ENCODE measurements around the gene NAA80.

Gene NAA80

DNA sequence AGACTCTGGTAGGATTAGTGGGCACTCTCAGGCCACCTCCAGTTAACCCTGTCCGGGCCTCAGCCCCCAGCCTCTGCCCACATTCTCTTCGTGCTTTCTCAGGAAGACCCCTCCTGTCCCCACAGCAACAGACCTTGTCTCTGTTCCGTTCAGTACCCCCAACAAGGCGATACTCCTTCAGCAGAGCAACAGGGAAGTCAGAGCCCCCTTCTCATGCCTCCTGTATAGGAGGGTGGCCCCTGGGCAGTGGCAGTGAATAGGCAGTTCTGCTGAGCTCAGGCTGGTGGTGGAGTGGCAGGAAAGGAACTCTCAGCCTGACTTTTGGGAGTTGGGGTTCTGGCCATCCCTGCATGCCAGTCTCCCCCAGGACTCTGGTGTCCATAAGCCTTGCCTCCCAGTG, 29.7 kb downstream of the NAA80 start:
- DNase-seq (ENCODE audit: extremely low read depth, low read depth): no peak
- TF ChIP-seq, protein P1, sequence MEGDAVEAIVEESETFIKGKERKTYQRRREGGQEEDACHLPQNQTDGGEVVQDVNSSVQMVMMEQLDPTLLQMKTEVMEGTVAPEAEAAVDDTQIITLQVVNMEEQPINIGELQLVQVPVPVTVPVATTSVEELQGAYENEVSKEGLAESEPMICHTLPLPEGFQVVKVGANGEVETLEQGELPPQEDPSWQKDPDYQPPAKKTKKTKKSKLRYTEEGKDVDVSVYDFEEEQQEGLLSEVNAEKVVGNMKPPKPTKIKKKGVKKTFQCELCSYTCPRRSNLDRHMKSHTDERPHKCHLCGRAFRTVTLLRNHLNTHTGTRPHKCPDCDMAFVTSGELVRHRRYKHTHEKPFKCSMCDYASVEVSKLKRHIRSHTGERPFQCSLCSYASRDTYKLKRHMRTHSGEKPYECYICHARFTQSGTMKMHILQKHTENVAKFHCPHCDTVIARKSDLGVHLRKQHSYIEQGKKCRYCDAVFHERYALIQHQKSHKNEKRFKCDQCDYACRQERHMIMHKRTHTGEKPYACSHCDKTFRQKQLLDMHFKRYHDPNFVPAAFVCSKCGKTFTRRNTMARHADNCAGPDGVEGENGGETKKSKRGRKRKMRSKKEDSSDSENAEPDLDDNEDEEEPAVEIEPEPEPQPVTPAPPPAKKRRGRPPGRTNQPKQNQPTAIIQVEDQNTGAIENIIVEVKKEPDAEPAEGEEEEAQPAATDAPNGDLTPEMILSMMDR (IDR thresholded peaks at IDR 0.05; ENCODE audit: low read depth, low read length): no peak

DNA sequence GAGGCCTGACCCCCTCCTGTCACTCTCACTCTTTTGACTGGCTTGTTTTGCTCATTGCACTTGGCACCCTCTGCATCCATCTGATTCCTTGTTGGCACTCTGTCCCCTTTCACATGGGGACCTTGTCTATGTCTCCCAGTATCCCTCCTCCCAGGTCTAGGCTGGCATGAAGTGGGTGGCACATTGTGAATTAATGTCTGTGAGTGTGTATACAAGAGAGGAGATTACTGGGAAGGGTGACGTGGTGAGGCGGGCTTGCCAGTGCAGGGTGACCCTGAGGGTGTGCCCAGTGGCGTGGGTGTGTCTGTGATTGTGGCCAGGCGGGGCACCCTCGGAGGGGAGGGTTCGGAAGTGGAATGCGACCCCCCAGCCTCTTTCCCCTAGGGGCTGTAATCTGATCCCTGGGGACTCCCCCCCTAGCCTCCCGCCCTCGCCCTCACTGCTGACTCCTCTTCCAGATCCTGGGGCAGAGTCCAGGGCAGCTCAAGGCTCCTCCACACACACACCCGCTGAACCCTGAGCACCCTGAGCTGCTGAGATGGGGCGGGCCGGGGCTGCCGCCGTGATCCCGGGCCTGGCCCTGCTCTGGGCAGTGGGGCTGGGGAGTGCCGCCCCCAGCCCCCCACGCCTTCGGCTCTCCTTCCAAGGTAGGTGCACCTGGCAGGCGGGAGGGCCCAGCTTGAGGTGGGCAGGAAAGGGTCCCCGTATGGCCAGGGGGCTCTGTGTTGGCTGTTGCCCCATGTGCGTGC, 30.3 kb downstream of the NAA80 start, which contains the start of gene SEMA3B:
Gene SEMA3B (plus strand): TSS at position 445 of the 749 bp plus-strand sequence. CDS start 94 bp downstream, at position 539.
- TF ChIP-seq, protein P1 (IDR thresholded peaks at IDR 0.05; ENCODE audit: low read depth, low read length): no peak
- DNase-seq (ENCODE audit: extremely low read depth, low read depth): no peak

DNA sequence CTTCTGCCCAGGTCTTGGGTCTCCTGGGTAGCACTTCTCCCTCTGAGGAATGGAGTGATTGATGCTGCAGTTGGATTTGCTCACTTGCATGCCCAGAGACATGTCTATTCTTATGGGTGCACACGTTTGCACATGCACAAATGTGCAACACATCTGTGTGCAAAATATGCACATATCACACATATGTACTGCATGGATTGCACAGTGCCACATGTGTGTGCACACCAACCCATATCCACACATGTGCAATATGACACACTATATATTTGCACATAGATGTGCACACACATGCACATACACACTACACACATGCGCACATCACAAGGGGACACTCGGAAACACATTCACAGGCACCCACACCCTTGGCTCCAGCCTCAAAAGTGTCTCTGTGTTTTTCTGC, 30.9 kb downstream of the NAA80 start:
- TF ChIP-seq, protein P1 (IDR thresholded peaks at IDR 0.05; ENCODE audit: low read depth, low read length): no peak
- no peak for DNase-seq (ENCODE audit: extremely low read depth, low read depth)

DNA sequence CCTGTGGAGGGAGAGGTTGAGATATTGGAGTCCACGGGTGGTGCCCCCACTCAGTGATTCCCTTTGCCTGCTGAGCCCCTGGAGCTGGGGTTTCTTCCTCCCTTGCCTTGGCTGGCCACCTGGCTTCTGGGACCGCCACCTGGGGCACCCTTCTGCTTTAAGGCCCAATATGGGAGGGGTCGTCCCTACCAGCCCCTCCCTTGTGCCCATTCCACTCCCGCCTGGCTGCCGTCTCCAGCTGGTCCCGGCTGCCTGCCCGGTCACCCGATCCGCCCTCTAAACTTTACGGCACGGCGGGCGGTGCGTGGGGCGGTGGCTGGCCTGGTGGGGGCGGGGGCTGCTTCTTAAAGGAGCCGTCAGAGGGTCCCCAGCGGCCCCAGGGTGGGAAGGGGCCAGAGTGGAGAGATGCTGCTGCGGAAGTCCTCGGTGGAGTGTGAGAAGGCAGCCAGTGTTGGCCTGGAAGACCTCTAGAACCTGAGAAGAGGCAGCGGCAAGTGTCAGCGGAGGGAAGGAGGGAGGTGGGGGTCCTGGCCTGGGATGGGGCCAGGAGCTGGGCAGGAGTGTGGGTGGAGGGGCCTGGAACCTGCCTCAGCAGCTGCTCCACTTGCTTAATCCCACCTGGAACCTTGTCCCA, 31.8 kb downstream of the NAA80 start:
- no peak for DNase-seq (ENCODE audit: extremely low read depth, low read depth)
- TF ChIP-seq, protein P1 (IDR thresholded peaks at IDR 0.05; ENCODE audit: low read depth, low read length): no peak

DNA sequence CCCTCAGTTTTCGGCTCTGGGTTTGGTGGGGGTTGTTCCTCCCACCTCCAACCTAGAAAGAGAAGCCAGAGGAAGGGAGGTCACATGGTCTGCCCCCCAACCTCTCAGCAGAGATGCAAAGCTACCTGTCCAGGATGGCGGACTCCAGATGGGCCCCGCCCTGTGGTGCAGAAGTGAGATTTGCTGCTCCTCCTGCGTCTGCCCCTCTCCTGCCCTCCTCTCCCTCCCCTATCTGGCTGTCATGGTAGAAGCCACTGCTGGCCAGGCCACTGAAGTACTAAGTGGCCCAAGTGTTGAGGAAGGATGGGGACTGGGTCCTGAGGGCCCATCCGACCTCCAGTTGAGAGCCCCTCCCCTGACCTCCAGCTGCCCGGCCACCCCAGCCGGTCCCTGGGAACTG, 32.4 kb downstream of the NAA80 start:
- DNase-seq (ENCODE audit: extremely low read depth, low read depth): no peak
- TF ChIP-seq, protein P1 (IDR thresholded peaks at IDR 0.05; ENCODE audit: low read depth, low read length): no peak

DNA sequence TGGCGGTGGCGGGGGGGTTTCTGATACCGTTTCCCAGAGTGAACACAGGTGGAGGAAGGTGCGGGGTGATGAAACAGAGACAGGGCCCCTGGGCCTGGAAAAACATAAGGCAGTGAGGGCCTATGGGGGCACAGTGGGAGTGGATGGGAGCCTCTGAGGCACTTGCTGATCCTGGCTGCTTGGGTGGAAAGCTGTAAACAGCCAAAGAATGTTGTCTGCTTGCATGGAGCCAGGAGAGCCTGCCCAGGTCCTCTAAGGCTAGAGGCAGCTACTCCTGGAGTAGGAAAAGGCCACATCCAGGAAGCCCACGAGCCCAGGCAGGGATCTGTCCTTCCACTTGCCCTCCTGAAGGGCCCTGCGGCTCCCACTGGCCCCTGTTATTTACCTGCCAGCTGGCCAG, 33.2 kb downstream of the NAA80 start:
- no peak for DNase-seq (ENCODE audit: extremely low read depth, low read depth)

DNA sequence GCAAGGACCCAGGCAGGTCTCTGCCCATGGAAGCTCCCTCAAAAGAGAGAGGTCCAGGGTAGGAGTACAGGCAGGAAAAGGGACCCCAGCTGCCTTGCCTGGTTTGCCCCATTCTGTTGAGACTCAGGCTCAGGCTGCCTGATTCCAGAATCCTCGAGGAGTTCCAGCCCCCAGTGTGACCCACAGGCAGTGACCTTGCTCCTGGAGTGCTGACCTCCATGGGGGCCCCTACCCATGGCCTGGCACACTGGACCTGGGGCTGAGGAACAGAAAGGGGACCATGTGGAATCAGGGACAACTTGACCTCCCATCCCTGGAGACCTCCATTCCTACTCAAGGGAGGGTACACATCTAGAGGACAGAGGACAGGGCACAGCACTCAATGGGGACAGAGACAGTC, 33.6 kb downstream of the NAA80 start:
- TF ChIP-seq, protein P1 (IDR thresholded peaks at IDR 0.05; ENCODE audit: low read depth, low read length): no peak
- DNase-seq (ENCODE audit: extremely low read depth, low read depth): no peak

More for the DNA sequence above, 33.2 kb downstream of the NAA80 start:
- TF ChIP-seq, protein P1 (IDR thresholded peaks at IDR 0.05; ENCODE audit: low read depth, low read length): no peak
